Activated naive CD8-positive, alpha-beta T cell treated with anti-CD3 and anti-CD28 coated beads for 36 hours (primary cell): ENCODE measurements around the gene PLCB4. TPM values are rescaled to one million over a fixed set of nuclear protein-coding genes. Genes with fewer than 3 reads are reported as not detected.

ENCODE experiments used
- DNase-seq: peaks from one replicate; pipeline ENCODE4 v3.0.0; 2021
- H3K27ac Mint-ChIP-seq: one replicate; pipeline ENCODE4 v1.8.0; 2022; ENCODE audit warnings: mild to moderate bottlenecking, moderate library complexity, mixed read lengths
- H3K27me3 Mint-ChIP-seq: one replicate; pipeline ENCODE4 v1.8.0; 2022; ENCODE audit warnings: mild to moderate bottlenecking, mixed read lengths
- H3K36me3 Mint-ChIP-seq: one replicate; pipeline ENCODE4 v1.8.0; 2021; ENCODE audit warnings: mild to moderate bottlenecking, mixed read lengths
- H3K4me1 Mint-ChIP-seq: one replicate; pipeline ENCODE4 v1.8.0; 2021; ENCODE audit warnings: mixed read lengths
- H3K4me3 Mint-ChIP-seq: one replicate; pipeline ENCODE4 v1.8.0; 2022; ENCODE audit warnings: mild to moderate bottlenecking, moderate library complexity, mixed read lengths
- H3K9me3 Mint-ChIP-seq: one replicate; pipeline ENCODE4 v1.8.0; 2022; ENCODE audit warnings: mixed read lengths
- total RNA-seq, 2 experiments: library from RNA; stranded (reverse); gene quantifications; one replicate each; pipeline ENCODE4 v1.2.3, GENCODE V29; 2021

The PLCB4 gene
- total RNA-seq, 2 experiments from 2014 or later: not detected

GRCh38 chr20:9180481-9181257 lies 111.8 kb downstream of the PLCB4 start:
- Mint-ChIP-seq H3K9me3 (no peaks in the 10 kb centered on the region), H3K4me1 (no peaks in the 10 kb centered on the region), H3K27ac (no peak overlapping the region), H3K27me3 (no peaks in the 10 kb centered on the region), H3K36me3 (no peaks in the 10 kb centered on the region), H3K4me3 (no peak overlapping the region)
- no peak for DNase-seq

GRCh38 chr20:9185511-9185910 lies 116.6 kb downstream of the PLCB4 start:
- Mint-ChIP-seq H3K27me3 (no peaks in the 10 kb centered on the region), H3K4me1 (no peaks in the 10 kb centered on the region), H3K27ac (no peak overlapping the region), H3K36me3 (no peaks in the 10 kb centered on the region), H3K9me3 (no peaks in the 10 kb centered on the region), H3K4me3 (no peak overlapping the region)
- no peak for DNase-seq

GRCh38 chr20:9186396-9186795 lies 117.5 kb downstream of the PLCB4 start:
- H3K27me3 Mint-ChIP-seq: no peaks in the 10 kb centered on the region
- no peaks in the 10 kb centered on the region for H3K9me3 Mint-ChIP-seq
- no peak overlapping the region for H3K4me3 Mint-ChIP-seq
- no peak overlapping the region for H3K27ac Mint-ChIP-seq
- no peak for DNase-seq
- H3K36me3 Mint-ChIP-seq: no peaks in the 10 kb centered on the region
- no peaks in the 10 kb centered on the region for H3K4me1 Mint-ChIP-seq

- Mint-ChIP-seq H3K4me3 (no peak overlapping the region), H3K9me3 (no peaks in the 10 kb centered on the region), H3K27ac (no peak overlapping the region), H3K27me3 (no peaks in the 10 kb centered on the region), H3K4me1 (no peaks in the 10 kb centered on the region), H3K36me3 (no peaks in the 10 kb centered on the region)
- DNase-seq: no peak
These were observed 126.1 kb downstream of the PLCB4 start for GRCh38 chr20:9195031-9195430.

- no peaks in the 10 kb centered on the region for H3K9me3 Mint-ChIP-seq
- H3K4me3 Mint-ChIP-seq: no peak overlapping the region
- no peaks in the 10 kb centered on the region for H3K36me3 Mint-ChIP-seq
- H3K27ac Mint-ChIP-seq: no peak overlapping the region
- no peaks in the 10 kb centered on the region for H3K27me3 Mint-ChIP-seq
- DNase-seq: no peak
- no peaks in the 10 kb centered on the region for H3K4me1 Mint-ChIP-seq
These were observed 127.2 kb downstream of the PLCB4 start for GRCh38 chr20:9196110-9196509.

GRCh38 chr20:9198460-9198859 lies 129.6 kb downstream of the PLCB4 start:
- no peak for DNase-seq
- Mint-ChIP-seq H3K27ac (no peak overlapping the region), H3K4me3 (no peak overlapping the region), H3K4me1 (no peaks in the 10 kb centered on the region), H3K9me3 (no peaks in the 10 kb centered on the region), H3K27me3 (no peaks in the 10 kb centered on the region), H3K36me3 (no peaks in the 10 kb centered on the region)

- Mint-ChIP-seq H3K4me3 (no peak overlapping the region), H3K27me3 (no peaks in the 10 kb centered on the region), H3K27ac (no peak overlapping the region), H3K9me3 (no peaks in the 10 kb centered on the region), H3K36me3 (no peaks in the 10 kb centered on the region), H3K4me1 (no peaks in the 10 kb centered on the region)
- DNase-seq: no peak
These were observed 131.3 kb downstream of the PLCB4 start for GRCh38 chr20:9200196-9200595.

GRCh38 chr20:9200620-9201019 lies 131.7 kb downstream of the PLCB4 start:
- no peaks in the 10 kb centered on the region for H3K9me3 Mint-ChIP-seq
- no peaks in the 10 kb centered on the region for H3K27me3 Mint-ChIP-seq
- H3K4me1 Mint-ChIP-seq: no peaks in the 10 kb centered on the region
- no peaks in the 10 kb centered on the region for H3K36me3 Mint-ChIP-seq
- H3K27ac Mint-ChIP-seq: no peak overlapping the region
- no peak for DNase-seq
- no peak overlapping the region for H3K4me3 Mint-ChIP-seq

- H3K27me3 Mint-ChIP-seq: no peaks in the 10 kb centered on the region
- H3K36me3 Mint-ChIP-seq: no peaks in the 10 kb centered on the region
- no peak overlapping the region for H3K27ac Mint-ChIP-seq
- H3K4me3 Mint-ChIP-seq: no peak overlapping the region
- H3K4me1 Mint-ChIP-seq: no peaks in the 10 kb centered on the region
- no peaks in the 10 kb centered on the region for H3K9me3 Mint-ChIP-seq
- DNase-seq: no peak
These were observed 133.7 kb downstream of the PLCB4 start for GRCh38 chr20:9202420-9203080.

- H3K27ac Mint-ChIP-seq: no peak overlapping the region
- no peaks in the 10 kb centered on the region for H3K9me3 Mint-ChIP-seq
- no peaks in the 10 kb centered on the region for H3K36me3 Mint-ChIP-seq
- DNase-seq: no peak
- no peaks in the 10 kb centered on the region for H3K27me3 Mint-ChIP-seq
- H3K4me3 Mint-ChIP-seq: no peak overlapping the region
- H3K4me1 Mint-ChIP-seq: no peaks in the 10 kb centered on the region
These were observed 134.2 kb downstream of the PLCB4 start for GRCh38 chr20:9203081-9203447.

- Mint-ChIP-seq H3K4me1 (no peaks in the 10 kb centered on the region), H3K27ac (no peak overlapping the region), H3K4me3 (no peak overlapping the region), H3K9me3 (no peaks in the 10 kb centered on the region), H3K27me3 (no peaks in the 10 kb centered on the region), H3K36me3 (no peaks in the 10 kb centered on the region)
- DNase-seq: no peak
These were observed 136.1 kb downstream of the PLCB4 start for GRCh38 chr20:9204979-9205378.

- no peaks in the 10 kb centered on the region for H3K36me3 Mint-ChIP-seq
- no peaks in the 10 kb centered on the region for H3K9me3 Mint-ChIP-seq
- H3K4me1 Mint-ChIP-seq: no peaks in the 10 kb centered on the region
- no peak overlapping the region for H3K27ac Mint-ChIP-seq
- no peak for DNase-seq
- no peaks in the 10 kb centered on the region for H3K27me3 Mint-ChIP-seq
- no peak overlapping the region for H3K4me3 Mint-ChIP-seq
These were observed 137.6 kb downstream of the PLCB4 start for GRCh38 chr20:9206486-9206885.

GRCh38 chr20:9207253-9207652 lies 138.4 kb downstream of the PLCB4 start:
- Mint-ChIP-seq H3K4me3 (no peak overlapping the region), H3K27ac (no peak overlapping the region), H3K36me3 (no peaks in the 10 kb centered on the region), H3K27me3 (no peaks in the 10 kb centered on the region), H3K4me1 (no peaks in the 10 kb centered on the region), H3K9me3 (no peaks in the 10 kb centered on the region)
- DNase-seq: no peak

GRCh38 chr20:9210356-9210755 lies 141.5 kb downstream of the PLCB4 start:
- no peaks in the 10 kb centered on the region for H3K27me3 Mint-ChIP-seq
- no peak overlapping the region for H3K27ac Mint-ChIP-seq
- H3K9me3 Mint-ChIP-seq: no peaks in the 10 kb centered on the region
- no peak overlapping the region for H3K4me3 Mint-ChIP-seq
- no peaks in the 10 kb centered on the region for H3K4me1 Mint-ChIP-seq
- DNase-seq: no peak
- H3K36me3 Mint-ChIP-seq: no peaks in the 10 kb centered on the region

GRCh38 chr20:9211016-9211760 lies 142.3 kb downstream of the PLCB4 start:
- Mint-ChIP-seq H3K27ac (no peak overlapping the region), H3K4me3 (no peak overlapping the region), H3K4me1 (no peaks in the 10 kb centered on the region)

More at GRCh38 chr20:9211016-9211760, 142.3 kb downstream of the PLCB4 start:
- no peaks in the 10 kb centered on the region for H3K36me3 Mint-ChIP-seq
- DNase-seq: no peak
- no peaks in the 10 kb centered on the region for H3K9me3 Mint-ChIP-seq
- no peaks in the 10 kb centered on the region for H3K27me3 Mint-ChIP-seq
